ENCODE data around the gene ACKR4.
"Not testable (repeated sequence)": the region's sequence is repeated elsewhere in the genome, so short reads cannot be mapped to it uniquely, and the experiment has no call there.

ACKR4 gene

DNA sequence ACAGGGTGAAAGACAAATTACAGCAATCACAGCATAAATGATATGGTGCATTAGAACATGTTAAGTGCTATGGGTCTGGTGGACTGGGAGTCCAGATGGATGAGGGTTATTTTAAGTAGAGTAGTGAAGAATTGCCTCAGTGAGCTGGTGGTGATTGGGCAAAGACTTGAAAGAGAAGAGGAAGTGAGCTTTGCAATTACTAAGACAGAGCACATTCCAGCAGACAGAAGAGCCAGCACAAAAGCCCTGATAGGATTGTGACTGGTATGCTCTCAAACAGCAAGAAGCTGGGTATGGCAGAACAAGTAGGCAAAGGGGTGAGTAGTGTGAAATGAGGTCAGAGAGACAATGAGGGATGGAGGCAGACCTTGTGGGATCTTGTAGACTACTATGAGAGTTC is 2.1 kb upstream of the ACKR4 start:
- DNase-seq, result no peak

DNA sequence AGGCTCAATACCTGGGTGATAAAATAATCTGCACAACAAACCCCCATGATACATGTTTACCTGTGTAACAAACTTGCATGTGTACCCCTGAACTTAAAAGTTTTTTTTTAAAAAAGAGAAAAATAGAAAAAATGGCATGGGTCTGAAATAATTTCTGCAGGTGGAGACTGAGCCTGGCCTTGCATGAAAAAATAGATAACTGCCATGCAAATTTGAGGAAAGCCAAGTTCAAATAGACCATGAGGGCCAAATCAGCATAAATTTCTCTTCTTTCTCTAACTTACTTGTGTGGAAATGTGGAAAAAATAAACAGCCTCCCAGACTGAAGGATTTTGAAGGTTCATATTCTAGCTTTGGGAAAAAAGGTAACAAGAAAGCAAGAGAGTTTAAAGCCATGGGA is 744 bp upstream of the ACKR4 start:
- peak; percentile 4 for DNase-seq

DNA sequence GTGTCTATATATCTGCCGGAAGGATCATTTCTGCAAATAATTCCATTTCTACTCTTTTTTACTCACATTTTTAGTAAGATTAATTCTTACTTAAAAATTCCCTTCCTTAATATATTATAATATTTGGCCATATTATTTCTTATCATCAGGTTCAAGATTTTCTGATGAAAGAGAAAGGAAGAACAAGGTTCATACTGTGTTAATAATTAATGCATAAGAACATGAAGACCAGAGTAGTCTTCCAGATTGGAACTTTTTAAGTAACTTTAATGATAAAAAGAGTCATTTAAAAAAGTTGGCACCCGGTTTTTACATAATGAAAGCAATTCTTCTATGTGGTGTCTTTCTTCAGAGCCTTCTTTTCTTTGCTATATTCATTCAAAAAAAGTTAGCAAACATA is 590 bp downstream of the ACKR4 start:
- DNase-seq, result no peak

DNA sequence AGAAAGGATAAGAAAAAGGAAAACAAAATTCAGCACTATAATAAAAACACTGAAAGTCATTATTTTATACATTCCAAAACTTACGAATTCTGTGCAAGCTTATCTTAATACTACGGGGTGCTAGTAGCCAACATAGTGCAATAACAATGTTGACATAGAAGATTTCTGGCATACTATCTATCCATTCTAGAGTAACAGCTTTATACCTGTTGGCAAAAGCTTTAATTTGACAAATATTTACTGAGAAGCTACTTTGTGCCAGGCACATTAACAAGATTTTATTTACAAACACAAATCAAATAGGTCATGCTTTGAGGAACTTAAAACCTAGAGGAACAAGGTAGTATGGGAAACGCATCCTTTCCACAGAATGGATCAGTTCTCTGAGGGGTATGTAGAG is 1.1 kb downstream of the ACKR4 start:
- no peak for DNase-seq

DNA sequence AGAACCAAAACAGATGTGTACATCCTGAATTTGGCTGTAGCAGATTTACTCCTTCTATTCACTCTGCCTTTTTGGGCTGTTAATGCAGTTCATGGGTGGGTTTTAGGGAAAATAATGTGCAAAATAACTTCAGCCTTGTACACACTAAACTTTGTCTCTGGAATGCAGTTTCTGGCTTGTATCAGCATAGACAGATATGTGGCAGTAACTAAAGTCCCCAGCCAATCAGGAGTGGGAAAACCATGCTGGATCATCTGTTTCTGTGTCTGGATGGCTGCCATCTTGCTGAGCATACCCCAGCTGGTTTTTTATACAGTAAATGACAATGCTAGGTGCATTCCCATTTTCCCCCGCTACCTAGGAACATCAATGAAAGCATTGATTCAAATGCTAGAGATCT is 3.5 kb downstream of the ACKR4 start:
- DNase-seq, result not testable (repeated sequence)

DNA sequence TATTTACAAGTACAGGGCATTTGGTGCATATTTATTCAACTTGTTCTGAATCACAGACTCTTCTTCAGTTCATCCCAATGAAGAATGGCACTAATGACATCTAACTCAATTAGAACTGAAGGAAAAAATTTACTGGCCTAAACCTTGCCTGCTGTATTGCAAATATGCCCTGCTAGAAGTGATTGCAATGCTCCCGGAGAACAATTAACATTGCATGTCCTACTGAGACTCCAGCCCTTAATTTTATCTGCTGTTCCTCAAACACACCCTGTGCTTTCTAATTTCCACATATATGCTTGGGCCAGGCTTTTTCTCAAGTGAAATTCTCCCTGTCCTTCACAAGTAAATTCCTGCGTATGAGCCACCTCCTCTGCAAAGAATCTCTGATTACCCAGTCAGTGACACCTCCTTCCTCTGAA is 8.3 kb downstream of the ACKR4 start:
- no peak for DNase-seq

DNA sequence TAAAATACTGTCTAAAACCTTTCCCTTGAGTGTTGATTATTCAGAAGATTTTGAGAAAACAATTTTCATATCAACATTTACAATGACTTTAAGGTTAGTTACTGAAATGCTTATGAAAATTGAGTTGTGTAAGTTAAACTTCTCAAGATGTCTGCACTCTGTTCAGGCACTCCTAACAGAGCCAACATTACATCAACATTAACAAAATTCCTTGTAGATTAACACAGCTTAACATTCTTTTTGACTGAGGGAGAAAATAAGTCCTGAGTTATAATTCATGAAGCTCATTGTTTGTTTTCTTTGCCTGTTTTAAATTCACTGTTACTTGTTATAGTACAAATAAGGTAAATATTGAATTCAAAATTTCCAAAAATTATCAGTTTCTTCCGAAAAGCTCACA is 9.0 kb downstream of the ACKR4 start:
- DNase-seq, result no peak

DNA sequence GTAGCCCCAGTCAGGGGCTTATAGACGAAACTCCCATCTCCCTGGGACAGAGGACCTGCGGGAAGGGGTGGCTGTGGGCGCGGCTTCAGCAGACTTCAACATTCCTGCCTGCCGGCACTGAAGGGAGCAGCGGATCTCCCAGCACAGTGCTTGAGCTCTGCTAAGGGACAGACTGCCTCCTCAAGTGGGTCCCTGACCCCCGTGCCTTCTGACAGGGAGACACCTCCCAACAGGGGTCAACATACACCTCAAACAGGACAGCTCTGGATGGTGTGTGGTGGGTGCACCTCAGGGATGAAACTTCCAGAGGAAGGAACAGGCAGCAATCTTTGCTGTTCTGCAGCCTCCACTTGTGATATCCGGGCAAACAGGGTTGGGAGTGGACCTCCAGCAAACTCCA is 9.6 kb downstream of the ACKR4 start:
- not testable (repeated sequence) for DNase-seq

DNA sequence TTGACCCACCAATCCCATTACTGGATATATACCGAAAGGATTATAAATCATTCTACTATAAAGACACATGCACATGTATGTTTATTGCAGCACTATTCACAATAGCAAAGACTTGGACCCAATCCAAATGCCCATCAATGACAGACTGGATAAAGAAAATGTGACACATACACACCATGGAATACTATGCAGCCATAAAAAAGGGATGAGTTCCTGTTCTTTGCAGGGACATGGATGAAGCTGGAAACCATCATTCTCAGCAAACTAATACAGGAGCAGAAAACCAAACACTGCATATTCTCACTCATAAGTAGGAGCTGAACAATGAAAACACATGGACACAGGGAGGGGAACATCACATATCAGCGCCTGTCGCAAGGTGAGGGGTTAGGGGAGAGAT is 18.2 kb downstream of the ACKR4 start:
- DNase-seq, result not testable (repeated sequence)

DNA sequence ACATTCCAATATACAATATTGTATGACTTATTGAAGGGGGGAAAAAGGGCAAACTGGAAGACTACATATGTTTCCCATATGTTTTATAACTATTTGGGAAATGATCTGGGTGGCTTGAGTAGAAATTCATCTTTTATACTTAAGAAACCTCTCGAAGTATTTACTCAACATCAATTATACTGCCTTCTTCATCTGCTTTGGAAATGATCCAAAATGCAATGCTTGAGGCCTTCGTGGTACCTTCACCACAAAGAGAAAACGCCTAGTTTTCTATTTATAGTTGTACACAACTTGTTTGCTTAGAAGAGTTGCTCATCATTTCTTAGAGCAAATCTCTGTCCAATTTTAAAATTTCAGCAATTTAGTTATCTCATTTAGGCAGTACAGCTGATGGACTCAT is 18.8 kb downstream of the ACKR4 start:
- no peak for DNase-seq

DNA sequence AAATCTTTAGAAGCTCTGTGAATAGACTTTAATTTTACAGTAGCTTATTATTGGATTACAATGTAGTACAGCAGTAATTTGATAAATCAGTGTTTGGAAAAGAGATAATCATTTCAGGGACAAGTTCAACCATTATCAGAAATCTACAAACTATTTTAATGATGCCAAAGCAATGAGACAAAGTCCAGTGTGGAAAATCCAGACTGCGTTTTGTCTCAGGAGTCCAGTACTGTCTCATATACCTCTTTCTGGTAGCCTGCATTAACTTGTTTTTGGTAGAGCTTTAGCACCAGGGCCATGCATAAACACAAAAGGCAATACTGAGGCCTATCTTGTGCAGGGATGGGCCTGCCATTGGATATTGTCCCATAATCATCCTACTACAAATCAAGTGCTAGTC is 19.7 kb downstream of the ACKR4 start:
- DNase-seq, result no peak

DNA sequence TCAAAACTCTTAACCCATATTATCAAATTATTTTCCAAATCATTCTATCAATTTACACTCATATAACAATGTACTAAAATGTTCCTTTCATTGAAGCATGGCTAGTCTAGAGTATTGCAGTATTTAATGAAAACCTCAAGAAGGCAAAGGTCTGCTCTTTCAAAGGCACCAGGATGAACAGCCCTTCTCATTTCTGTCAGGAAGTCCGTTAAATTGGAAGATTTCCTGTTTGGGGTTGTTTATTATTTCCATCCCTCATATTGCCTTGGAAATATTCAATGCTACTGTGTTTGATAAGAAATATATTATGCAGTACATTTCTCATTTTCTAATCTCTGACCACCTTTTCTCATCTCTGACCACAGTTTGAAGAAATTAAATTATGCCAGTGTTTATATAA is 25.1 kb downstream of the ACKR4 start:
- no peak for DNase-seq

DNA sequence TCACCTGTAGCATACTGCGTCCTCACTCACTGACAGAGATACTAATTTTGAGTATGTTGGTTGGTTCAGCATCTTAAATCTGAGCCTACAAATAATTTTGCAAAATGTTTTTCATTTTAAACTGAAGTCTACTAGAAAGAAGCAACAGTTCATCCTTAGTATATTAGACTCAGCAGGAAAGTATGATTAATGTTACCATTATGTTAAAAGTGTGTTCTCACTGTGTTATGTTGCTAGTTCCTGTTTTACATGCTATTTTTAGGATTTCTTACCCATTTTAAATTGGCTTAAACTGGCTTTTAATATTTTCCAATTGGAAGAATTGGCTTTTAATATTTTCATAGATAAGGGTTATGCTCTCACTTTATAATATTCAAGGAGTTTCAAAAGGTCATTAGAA is 25.7 kb downstream of the ACKR4 start:
- no peak for DNase-seq

DNA sequence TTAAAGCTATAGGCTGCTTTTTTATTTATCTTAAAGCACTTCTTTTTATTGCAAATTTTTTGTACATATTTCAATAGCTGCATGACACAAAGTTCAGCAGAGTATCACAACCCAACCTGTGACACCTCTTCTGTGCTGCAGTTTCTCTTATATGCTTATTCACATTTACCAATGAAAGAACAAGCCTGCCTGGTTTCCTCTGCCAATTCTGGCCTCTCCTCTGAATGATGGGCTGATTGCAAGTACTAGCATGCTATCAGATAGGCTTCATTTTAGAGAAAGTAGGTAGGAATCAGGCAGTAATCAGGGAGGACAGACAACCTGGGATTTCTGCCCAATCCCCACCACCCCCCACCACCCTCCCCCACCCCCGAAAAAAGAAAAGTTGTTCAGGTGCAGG is 26.6 kb downstream of the ACKR4 start:
- no peak for DNase-seq

DNA sequence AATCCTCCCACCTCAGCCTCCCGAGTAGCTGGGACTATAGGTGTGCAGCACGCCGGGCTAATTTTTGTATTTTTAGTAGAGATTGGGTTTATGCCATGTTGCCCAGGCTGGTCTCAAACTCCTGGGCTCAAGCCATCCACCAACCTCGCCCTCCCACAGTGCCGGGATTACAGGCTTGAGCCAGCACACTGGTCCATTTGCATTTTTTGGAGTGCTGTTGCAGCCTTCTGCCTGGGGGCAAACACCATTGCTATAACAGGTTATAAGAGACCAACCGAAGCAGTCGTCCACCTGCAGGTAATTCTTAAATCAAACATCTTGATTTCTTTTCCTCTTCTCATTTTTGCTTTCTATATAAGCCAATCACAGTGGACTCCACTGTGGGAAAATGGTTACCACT is 27.7 kb downstream of the ACKR4 start:
- DNase-seq, result no peak

DNA sequence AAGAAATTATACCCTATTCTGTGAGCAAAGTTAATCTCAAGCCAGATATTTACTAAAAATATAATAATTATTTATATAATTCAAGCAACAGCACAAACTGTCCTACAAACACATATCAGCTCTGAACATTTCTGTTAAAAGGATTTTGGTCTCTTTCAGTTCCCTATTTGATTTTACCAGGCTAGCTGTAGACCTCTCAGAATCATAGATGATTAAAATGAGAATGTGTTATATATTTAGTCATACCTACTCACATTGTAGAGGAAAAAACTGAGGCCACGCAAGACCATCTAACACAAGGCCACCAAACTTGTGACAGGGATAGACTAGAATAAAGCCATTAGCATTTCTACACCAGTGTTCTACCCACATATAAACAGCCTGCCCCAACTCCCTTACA is 28.5 kb downstream of the ACKR4 start:
- no peak for DNase-seq

DNA sequence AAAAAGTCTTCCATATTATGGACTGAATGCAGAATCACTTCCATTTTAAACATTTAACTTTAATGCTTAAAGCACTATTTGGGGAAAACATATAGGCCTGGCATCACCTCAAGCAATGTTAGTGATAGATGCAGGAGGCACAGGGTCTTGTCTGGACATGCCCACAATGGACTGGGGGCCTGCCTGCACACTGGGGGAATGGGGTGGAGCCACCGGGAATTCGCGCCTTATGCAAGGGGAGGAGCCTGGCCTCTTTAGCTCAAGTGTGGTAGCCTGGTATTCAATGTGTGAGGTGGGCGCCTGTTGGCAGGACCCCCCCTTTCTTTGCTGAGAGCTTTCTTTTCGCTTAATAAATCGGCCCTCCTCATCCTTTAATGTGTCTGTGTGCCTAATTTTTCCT is 29.9 kb downstream of the ACKR4 start:
- DNase-seq, result no peak

DNA sequence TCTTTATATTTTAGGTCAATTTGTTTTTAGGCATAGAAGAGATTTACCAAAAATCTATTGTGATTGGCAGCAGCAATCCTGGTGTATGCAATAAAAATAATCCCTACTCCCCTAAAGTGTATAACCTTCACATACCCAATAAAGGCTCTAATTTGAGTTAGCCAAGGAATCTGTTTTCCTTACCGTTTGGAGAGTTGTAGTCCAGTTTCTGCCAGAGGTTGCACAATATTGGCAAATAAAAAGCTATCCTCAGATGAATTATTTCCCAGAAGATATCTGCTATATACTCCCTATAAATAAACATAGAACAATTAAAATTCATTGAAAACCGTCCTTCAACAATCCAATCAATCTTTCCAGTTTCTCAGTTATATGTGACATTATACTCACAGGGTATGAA is 31.1 kb downstream of the ACKR4 start:
- no peak for DNase-seq

DNA sequence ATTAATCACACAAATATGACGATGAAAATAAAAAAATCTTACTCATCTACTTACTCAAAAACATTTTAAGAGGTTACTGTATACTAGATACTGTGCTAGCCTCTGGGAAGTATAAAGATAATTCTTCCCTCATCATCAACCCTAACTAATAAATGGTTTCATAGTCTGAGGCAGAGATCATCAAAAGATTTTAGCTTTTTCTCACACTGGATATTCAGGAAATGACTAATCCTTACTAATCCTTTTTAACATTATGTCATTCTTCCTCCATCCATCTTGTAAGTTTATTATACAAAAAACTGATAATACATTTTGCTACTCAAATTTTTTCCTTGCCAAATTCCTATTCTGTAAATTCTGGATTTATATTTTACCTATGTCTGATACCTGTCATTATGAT is 32.9 kb downstream of the ACKR4 start:
- no peak for DNase-seq

DNA sequence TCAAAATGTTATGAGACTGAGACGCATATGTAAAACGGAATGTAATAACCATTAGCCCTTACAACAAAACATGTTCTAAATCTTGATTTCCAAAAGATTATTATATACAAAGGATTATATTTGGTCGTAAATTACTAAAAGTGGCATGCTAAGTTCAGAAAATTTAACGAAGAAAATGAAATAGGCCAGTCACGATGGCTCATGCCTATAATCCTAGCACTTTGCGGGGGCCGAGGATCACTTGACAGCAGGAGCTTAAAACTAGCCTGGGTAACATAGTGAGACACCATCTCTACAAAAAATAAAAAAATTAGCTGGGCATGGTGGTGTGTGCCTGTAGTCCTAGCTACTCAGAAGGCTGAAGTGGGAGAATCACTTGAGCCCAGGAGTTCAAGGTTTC is 33.5 kb downstream of the ACKR4 start:
- no peak for DNase-seq

DNA sequence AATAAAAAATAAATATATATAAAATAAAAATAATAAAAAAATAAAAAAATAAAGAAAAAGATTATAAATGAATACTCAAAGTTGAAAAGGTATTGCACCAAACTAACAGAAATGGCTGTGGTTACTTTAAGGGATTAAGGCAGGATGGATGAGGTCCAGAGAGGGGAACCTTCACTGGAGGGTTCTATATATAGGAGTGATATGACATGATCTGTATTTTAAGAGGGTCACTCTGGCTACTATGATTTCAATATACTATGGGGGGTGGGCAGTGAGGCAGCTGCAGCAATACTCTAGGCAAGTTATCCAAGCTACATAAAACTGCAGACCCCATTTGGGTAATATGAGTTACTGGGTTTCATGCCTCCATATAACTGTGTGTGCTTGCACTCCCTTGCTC is 38.0 kb downstream of the ACKR4 start:
- DNase-seq, result no peak

DNA sequence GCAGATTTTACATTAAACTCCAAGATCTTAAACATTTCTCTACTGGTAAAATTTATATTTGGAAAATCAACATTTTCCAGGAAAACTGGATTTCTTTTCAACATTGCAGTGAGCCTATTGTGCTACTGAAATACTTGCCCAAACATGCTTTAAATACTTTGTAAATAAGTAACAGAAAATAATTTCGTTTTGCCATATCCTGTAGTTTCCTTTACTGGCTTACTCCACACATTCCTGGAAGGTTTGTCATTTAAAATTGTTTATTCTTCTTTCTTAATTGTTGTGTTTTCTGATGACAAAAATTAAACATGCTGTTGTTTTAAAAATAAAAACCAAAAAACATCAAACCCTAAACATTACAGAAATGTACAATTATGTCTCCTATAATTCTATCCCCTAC is 40.5 kb downstream of the ACKR4 start:
- DNase-seq, result no peak

DNA sequence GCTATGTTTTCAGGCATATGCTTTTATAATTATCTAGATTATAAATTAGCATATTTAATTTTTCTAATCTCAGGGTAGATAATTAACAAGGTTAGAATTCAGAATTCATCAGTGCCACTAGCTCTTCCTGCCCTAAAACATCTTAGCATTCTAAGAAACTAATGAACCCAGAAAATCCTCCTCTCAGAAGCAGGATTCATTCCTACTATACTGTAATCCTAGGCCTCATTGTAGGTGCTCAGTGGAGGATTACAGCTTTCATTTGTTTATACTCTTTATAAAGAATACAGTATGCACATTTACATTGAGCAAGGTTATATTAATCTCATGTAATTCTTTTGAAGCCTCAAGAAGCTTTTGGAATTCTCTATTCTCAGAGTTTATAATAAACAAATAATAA is 41.6 kb downstream of the ACKR4 start:
- DNase-seq, result no peak

DNA sequence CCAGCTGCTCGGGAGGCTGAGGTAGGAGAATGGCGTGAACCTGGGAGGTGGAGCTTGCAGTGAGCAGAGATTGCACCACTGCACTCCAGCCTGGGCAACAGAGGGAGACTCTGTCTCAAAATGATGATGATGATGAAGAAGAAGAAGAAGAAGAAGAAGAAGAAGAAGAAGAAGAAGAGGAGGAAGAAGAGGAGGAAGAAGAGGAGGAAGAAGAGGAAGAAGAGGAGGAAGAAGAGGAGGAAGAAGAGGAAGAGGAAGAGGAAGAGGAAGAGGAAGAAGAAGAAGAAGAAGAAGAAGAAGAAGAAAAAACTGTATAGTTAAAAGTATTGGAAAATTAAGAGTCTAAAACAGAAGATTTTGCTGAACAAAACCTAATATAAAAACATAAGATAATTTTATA is 44.4 kb downstream of the ACKR4 start:
- DNase-seq, result not testable (repeated sequence)

DNA sequence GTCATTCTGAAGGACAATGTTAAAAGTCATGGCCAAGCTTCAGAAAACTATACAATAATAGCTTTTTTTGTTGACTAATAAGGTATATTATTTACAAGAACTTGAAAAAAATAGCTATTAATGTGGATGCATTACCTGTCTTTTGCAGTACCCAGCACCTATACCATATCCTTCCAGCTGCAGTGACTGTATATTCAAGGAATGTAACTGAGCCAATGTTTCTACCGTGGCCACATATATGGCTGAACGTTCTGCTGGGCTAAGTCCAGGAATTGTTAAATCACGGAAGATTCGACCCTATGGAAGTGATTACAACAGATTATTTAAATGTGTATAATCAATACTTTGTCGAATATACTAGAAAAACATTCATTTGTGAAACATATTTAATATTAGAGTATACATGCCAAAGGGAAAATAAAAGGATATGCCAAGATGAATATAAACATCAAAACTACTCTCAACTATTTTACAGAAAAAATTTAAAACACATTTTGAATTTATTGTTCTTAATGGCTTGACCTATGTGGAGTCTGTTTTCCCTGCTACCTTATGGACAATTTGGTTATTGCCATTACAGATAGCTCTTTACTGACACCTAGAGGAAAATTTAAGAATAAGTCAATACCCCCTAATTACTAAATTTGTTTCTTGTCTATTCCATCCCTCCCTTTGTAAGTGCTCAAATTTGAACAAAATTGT is 44.9 kb downstream of the ACKR4 start:
- peak; percentile 54 for DNase-seq

DNA sequence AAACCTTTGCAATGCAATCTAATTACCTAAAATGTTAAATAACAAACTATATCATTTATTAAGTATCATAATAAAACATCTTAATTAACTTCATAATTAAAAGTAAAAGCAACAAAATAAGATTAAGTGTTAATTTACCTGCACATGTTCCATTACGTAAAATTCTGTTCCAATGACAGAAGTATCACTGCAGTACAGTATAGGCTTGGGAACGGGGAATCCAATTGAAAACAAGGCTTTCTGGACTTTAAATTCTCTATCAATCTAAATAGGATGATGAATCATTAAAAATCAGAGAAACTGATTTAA is 45.4 kb downstream of the ACKR4 start:
- no peak for DNase-seq

Measured in NCI-H526 treated with DMSO at 0.1 percent for 48 hours (cell line).